K562 (cell line): ENCODE results near the gene EMC10. TPM values are rescaled to one million over a fixed set of nuclear protein-coding genes. Genes with fewer than 3 reads are reported as not detected.

Source experiments
- AFF4 ChIP-seq: sonication (generic); formaldehyde crosslinking; IDR thresholded peaks from 2 replicates; pipeline ENCODE4 v1.8.0; 2023; ENCODE audit warnings: mild to moderate bottlenecking, missing genetic modification reagents
- ATF3 ChIP-seq, 2 experiments: fragments of 450-650 bp in 1 of 2; sonication (generic) in 1 of 2; formaldehyde crosslinking in 1 of 2; IDR thresholded peaks in 1 of 2; conservative IDR thresholded peaks in 1 of 2; 2 replicates each; pipeline versions ENCODE4 v1.6.1 to v1.8.1; 2016 to 2023; ENCODE audit warnings: mild to moderate bottlenecking in 2 of 2, moderate library complexity in 2 of 2, inconsistent platforms in 1 of 2, missing genetic modification reagents in 1 of 2
- DMBX1 ChIP-seq: fragments of 250-450 bp; sonication (Bioruptor Pico); IDR thresholded peaks from 2 replicates; pipeline ENCODE4 v1.8.0; 2022; ENCODE audit warnings: inconsistent platforms, mild to moderate bottlenecking, moderate library complexity, borderline replicate concordance
- ESRRB ChIP-seq: fragments of 250-450 bp; sonication (Bioruptor Pico); IDR thresholded peaks from 2 replicates; pipeline ENCODE4 v1.5.0; 2020; ENCODE audit warnings: mild to moderate bottlenecking, moderate library complexity, borderline replicate concordance
- ETS1 ChIP-seq: conservative IDR thresholded peaks from 2 replicates; pipeline ENCODE4 v1.6.1; 2011; ENCODE audit warnings: low read depth, mild to moderate bottlenecking, low read length; ENCODE audit not compliant: control insufficient read depth
- HBP1 ChIP-seq: fragments of 450-650 bp; formaldehyde crosslinking; IDR thresholded peaks from 2 replicates; pipeline ENCODE4 v1.4.0; 2022; ENCODE audit warnings: missing genetic modification characterization
- MBD1 ChIP-seq: fragments of 250-450 bp; sonication (Bioruptor Pico); IDR thresholded peaks from 2 replicates; pipeline ENCODE4 v1.8.0; 2022; ENCODE audit warnings: inconsistent platforms
- PRPF4 ChIP-seq: fragments of 200-400 bp; formaldehyde crosslinking; IDR thresholded peaks from one replicate; pipeline ENCODE4 v1.6.1; 2017; ENCODE audit warnings: low read length, low read depth, mild to moderate bottlenecking; ENCODE audit not compliant: insufficient read depth, poor library complexity, severe bottlenecking
- PTRF ChIP-seq: fragments of 450-650 bp; IDR thresholded peaks from 2 replicates; pipeline ENCODE4 v1.6.1; 2016; ENCODE audit warnings: mild to moderate bottlenecking, missing genetic modification characterization, missing compliant biosample characterization
- SMARCA5 ChIP-seq: fragments of 450-650 bp; IDR thresholded peaks from 2 replicates; pipeline ENCODE4 v1.6.1; 2016
- USF2 ChIP-seq: sonication (generic); formaldehyde crosslinking; IDR thresholded peaks from 2 replicates; pipeline ENCODE4 v1.5.0; 2020; ENCODE audit warnings: missing genetic modification reagents
- VEZF1 ChIP-seq: fragments of 200-800 bp; sonication (Bioruptor generic); IDR thresholded peaks from 2 replicates; pipeline ENCODE4 v1.6.1; 2017; ENCODE audit warnings: missing genetic modification characterization, missing compliant biosample characterization
- ZNF3 ChIP-seq: fragments of 250-450 bp; sonication (Bioruptor Pico); IDR thresholded peaks from 2 replicates; pipeline ENCODE4 v1.5.0; 2021; ENCODE audit warnings: mild to moderate bottlenecking, moderate library complexity
- ZNF507 ChIP-seq: conservative IDR thresholded peaks from 2 replicates; pipeline ENCODE4 v1.6.1; 2017; ENCODE audit warnings: missing genetic modification characterization, missing compliant biosample characterization
- polyA plus RNA-seq, 8 experiments: library from polyadenylated mRNA; depleted of rRNA in 4 of 8; stranded (reverse) in 5 of 8; unstranded in 3 of 8; fragments of >200 nt; fragmentation: Nextera tagmentation in 2 of 8; fragmentation: Illumina TruSeq in 1 of 8; extraction: Ambion mirVana in 2 of 8; extraction: Trizol in 1 of 8; gene quantifications; 2 replicates each; pipeline versions ENCODE4 v1.2.1 to v1.2.3, GENCODE V29; 2011 to 2014; ENCODE audit warnings: inconsistent platforms in 1 of 8, missing spikeins in 1 of 8
- total RNA-seq, 7 experiments: library from RNA; depleted of rRNA in 6 of 7; stranded (reverse); fragments of >200 nt in 6 of 7; fragmentation: Illumina TruSeq in 2 of 7; extraction: Trizol in 2 of 7; gene quantifications; 2 replicates each; pipeline versions ENCODE4 v1.2.1 to v1.2.3, GENCODE V29; 2011 to 2021; ENCODE audit warnings: low replicate concordance in 1 of 7

Gene EMC10
- total and polyA plus RNA-seq, 9 of the 15 experiments (the other 6 are each of a cell fraction or from before 2014, with no cell fraction given): 1.4 to 46.0 (median 13.1) TPM

- TF ChIP-seq ETS1 (no peak), PRPF4 (no peak), USF2 (CRISPR knock-in tag) (no peak), PTRF (tag) (no peak), ESRRB (no peak), ZNF507 (no peak), AFF4 (peak; percentile 26; the same call in 1 of the 2 replicates), ATF3 (IDR thresholded peaks at IDR 0.05) (peak; percentile 99), ATF3 (CRISPR knock-in tag; conservative IDR thresholded peaks at IDR 0.05) (no peak), MBD1 (CRISPR knock-in tag) (no peak), DMBX1 (CRISPR knock-in tag) (no peak), SMARCA5 (no peak), HBP1 (CRISPR knock-in tag) (no peak), VEZF1 (CRISPR knock-in tag) (peak; percentile 50), ZNF3 (no peak)
Measured at GRCh38 chr19:50476224-50476906, at the start of gene EMC10, which contains the start of gene GARIN5A (continued).
